ENCODE results near the gene PSMB11.
A peak's percentile ranks its signal among the peaks of the same experiment; 100 is the strongest.

The PSMB11 gene

GRCh38 chr14:23044840-23045239, 2.8 kb downstream of the PSMB11 start:
- DNase-seq = no peak

GRCh38 chr14:23045419-23046357, 3.7 kb downstream of the PSMB11 start:
- DNase-seq = no peak

GRCh38 chr14:23047034-23047634, 5.1 kb downstream of the PSMB11 start:
- no peak for DNase-seq

GRCh38 chr14:23047751-23048693, 6.0 kb downstream of the PSMB11 start:
- DNase-seq = no peak

GRCh38 chr14:23049011-23049410, 7.0 kb downstream of the PSMB11 start:
- DNase-seq = no peak

GRCh38 chr14:23051141-23052057, 9.4 kb downstream of the PSMB11 start:
- DNase-seq = no peak

GRCh38 chr14:23052182-23052623, 10.2 kb downstream of the PSMB11 start:
- no peak for DNase-seq

GRCh38 chr14:23052671-23053070, 10.7 kb downstream of the PSMB11 start:
- no peak for DNase-seq

GRCh38 chr14:23053426-23053825, 11.4 kb downstream of the PSMB11 start:
- DNase-seq = no peak

GRCh38 chr14:23054000-23054811, 12.2 kb downstream of the PSMB11 start:
- DNase-seq = no peak

- no peak for DNase-seq
Observed at GRCh38 chr14:23055147-23055550, 13.1 kb downstream of the PSMB11 start.

GRCh38 chr14:23055621-23056144, 13.7 kb downstream of the PSMB11 start:
- DNase-seq = no peak

GRCh38 chr14:23056145-23056955, 14.3 kb downstream of the PSMB11 start:
- peak; percentile 74 for DNase-seq

GRCh38 chr14:23056956-23057756, 15.1 kb downstream of the PSMB11 start, which contains the start of gene CDH24:
Gene CDH24 (minus strand): TSS chr14:23057520. CDS start chr14:23055733, 1,787 bp downstream.
- DNase-seq = peak; percentile 73 to 74

GRCh38 chr14:23057757-23058653, 16.0 kb downstream of the PSMB11 start:
- peak; percentile 83 to 86 for DNase-seq

- DNase-seq = no peak
Observed at GRCh38 chr14:23058654-23059504, 16.9 kb downstream of the PSMB11 start.

Measured in CD4-positive, alpha-beta T cell treated with Interleukin-1 beta for 1 hour (primary cell).